Astrocyte (in vitro differentiated cells and primary cell): Measurements from ENCODE around the gene NRDC. TPM values are rescaled to one million over a fixed set of nuclear protein-coding genes. Genes with fewer than 3 reads are reported as not detected.

ENCODE experiments used
- DNase-seq: peaks from one replicate; pipeline ENCODE4 v3.0.0-alpha.2; 2010; ENCODE audit warnings: low read depth
- FAIRE-seq: peaks from 2 replicates; lab custom pipeline; 2011; peaks lifted over from hg19 to GRCh38; lab: Jason Lieb, UNC
- H2AFZ ChIP-seq: 2 replicates; pipeline ENCODE4 v1.6.0; 2012; ENCODE audit warnings: low read depth, low read length, inconsistent platforms
- H3K27ac ChIP-seq: 2 replicates; pipeline ENCODE4 v1.5.1; 2011; ENCODE audit warnings: low read depth, low read length, inconsistent platforms
- H3K27me3 ChIP-seq: 2 replicates; pipeline ENCODE4 v1.6.0; 2011; ENCODE audit warnings: low read length, inconsistent platforms; ENCODE audit not compliant: insufficient read depth
- H3K36me3 ChIP-seq: 2 replicates; pipeline ENCODE4 v1.5.1; 2011; ENCODE audit warnings: low read length, inconsistent platforms; ENCODE audit not compliant: insufficient read depth
- H3K4me1 ChIP-seq: 2 replicates; pipeline ENCODE4 v1.5.1; 2011; ENCODE audit warnings: low read length, inconsistent platforms; ENCODE audit not compliant: insufficient read depth
- H3K4me2 ChIP-seq: 2 replicates; pipeline ENCODE4 v1.6.0; 2012; ENCODE audit warnings: low read length, inconsistent platforms
- H3K4me3 ChIP-seq: 2 replicates; pipeline ENCODE4 v1.5.1; 2011; ENCODE audit warnings: low read depth, mild to moderate bottlenecking, low read length, inconsistent platforms; ENCODE audit not compliant: insufficient read depth
- H3K79me2 ChIP-seq: 2 replicates; pipeline ENCODE4 v1.6.0; 2012; ENCODE audit warnings: mild to moderate bottlenecking, low read length, inconsistent platforms; ENCODE audit not compliant: insufficient read depth
- H3K9ac ChIP-seq: 2 replicates; pipeline ENCODE4 v1.6.0; 2012; ENCODE audit warnings: mild to moderate bottlenecking, low read length, inconsistent platforms
- H3K9me3 ChIP-seq: 2 replicates; pipeline ENCODE4 v1.5.1; 2012; ENCODE audit warnings: low read depth, mild to moderate bottlenecking, low read length, inconsistent platforms; ENCODE audit not compliant: insufficient read depth
- H4K20me1 ChIP-seq: 2 replicates; pipeline ENCODE4 v1.6.0; 2012; ENCODE audit warnings: low read length, inconsistent platforms; ENCODE audit not compliant: insufficient read depth
- H3K27ac Mint-ChIP-seq: one replicate; pipeline ENCODE4 v1.8.0; 2021; ENCODE audit warnings: mild to moderate bottlenecking, mixed read lengths; ENCODE audit not compliant: unreplicated experiment
- H3K27me3 Mint-ChIP-seq: one replicate; pipeline ENCODE4 v1.8.0; 2021; ENCODE audit warnings: low read depth, mixed read lengths; ENCODE audit not compliant: unreplicated experiment
- H3K36me3 Mint-ChIP-seq: one replicate; pipeline ENCODE4 v1.8.0; 2021; ENCODE audit warnings: low read depth, mixed read lengths; ENCODE audit not compliant: unreplicated experiment
- H3K4me1 Mint-ChIP-seq: one replicate; pipeline ENCODE4 v1.8.0; 2021; ENCODE audit warnings: low read depth, mixed read lengths; ENCODE audit not compliant: unreplicated experiment
- H3K4me3 Mint-ChIP-seq: one replicate; pipeline ENCODE4 v1.8.0; 2021; ENCODE audit warnings: mild to moderate bottlenecking, moderate library complexity, mixed read lengths; ENCODE audit not compliant: unreplicated experiment
- H3K9me3 Mint-ChIP-seq: one replicate; pipeline ENCODE4 v1.8.0; 2021; ENCODE audit warnings: mild to moderate bottlenecking, mixed read lengths; ENCODE audit not compliant: unreplicated experiment
- EZH2 ChIP-seq: IDR thresholded peaks from 2 replicates; pipeline ENCODE4 v1.6.1; 2012; ENCODE audit warnings: mild to moderate bottlenecking, low read length, inconsistent platforms; ENCODE audit not compliant: insufficient read depth
- total RNA-seq: library from RNA; stranded (reverse); gene quantifications from 2 replicates; pipeline ENCODE4 v1.2.1, GENCODE V29; 2021
- TF ChIP-seq, protein P1 (sequence below): IDR thresholded peaks from 2 replicates; pipeline ENCODE4 v1.5.1; 2011; ENCODE audit warnings: low read depth, mild to moderate bottlenecking, inconsistent platforms, low read length, moderate library complexity; ENCODE audit not compliant: insufficient read depth

Gene NRDC
- total RNA-seq, 1 donor from 2014 or later = 170 TPM

- Histone ChIP-seq H3K9me3 (no peaks in the 10 kb centered on the region), H3K4me3 (no peak overlapping the region), H3K27me3 (no peaks in the 10 kb centered on the region), H3K27ac (no peak overlapping the region), H3K9ac (no peak overlapping the region), H3K4me1 (no peaks in the 10 kb centered on the region), H2AFZ (no peak overlapping the region), H3K4me2 (no peak overlapping the region), H4K20me1 (no peaks in the 10 kb centered on the region), H3K36me3 (peaks cover 24% of the 10 kb centered on the region), H3K79me2 (no peaks in the 10 kb centered on the region)
- Mint-ChIP-seq H3K27me3 (no peaks in the 10 kb centered on the region), H3K4me3 (no peak overlapping the region), H3K9me3 (no peaks in the 10 kb centered on the region), H3K36me3 (peaks cover 20% of the 10 kb centered on the region), H3K27ac (no peak overlapping the region), H3K4me1 (peaks cover 13% of the 10 kb centered on the region)
- FAIRE-seq (no peak), DNase-seq (no peak)
- no peak for TF ChIP-seq EZH2
- TF ChIP-seq, protein P1, sequence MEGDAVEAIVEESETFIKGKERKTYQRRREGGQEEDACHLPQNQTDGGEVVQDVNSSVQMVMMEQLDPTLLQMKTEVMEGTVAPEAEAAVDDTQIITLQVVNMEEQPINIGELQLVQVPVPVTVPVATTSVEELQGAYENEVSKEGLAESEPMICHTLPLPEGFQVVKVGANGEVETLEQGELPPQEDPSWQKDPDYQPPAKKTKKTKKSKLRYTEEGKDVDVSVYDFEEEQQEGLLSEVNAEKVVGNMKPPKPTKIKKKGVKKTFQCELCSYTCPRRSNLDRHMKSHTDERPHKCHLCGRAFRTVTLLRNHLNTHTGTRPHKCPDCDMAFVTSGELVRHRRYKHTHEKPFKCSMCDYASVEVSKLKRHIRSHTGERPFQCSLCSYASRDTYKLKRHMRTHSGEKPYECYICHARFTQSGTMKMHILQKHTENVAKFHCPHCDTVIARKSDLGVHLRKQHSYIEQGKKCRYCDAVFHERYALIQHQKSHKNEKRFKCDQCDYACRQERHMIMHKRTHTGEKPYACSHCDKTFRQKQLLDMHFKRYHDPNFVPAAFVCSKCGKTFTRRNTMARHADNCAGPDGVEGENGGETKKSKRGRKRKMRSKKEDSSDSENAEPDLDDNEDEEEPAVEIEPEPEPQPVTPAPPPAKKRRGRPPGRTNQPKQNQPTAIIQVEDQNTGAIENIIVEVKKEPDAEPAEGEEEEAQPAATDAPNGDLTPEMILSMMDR = no peak
Observed at GRCh38 chr1:51752073-51752948, 126.2 kb downstream of the NRDC start.

- H3K4me3 Mint-ChIP-seq = no peak overlapping the region
- no peak for DNase-seq
- H3K4me3 ChIP-seq = no peak overlapping the region
- H3K36me3 ChIP-seq = peaks cover 21% of the 10 kb centered on the region
- no peaks in the 10 kb centered on the region for H3K27me3 ChIP-seq
- FAIRE-seq = no peak
- H3K36me3 Mint-ChIP-seq = peaks cover 18% of the 10 kb centered on the region
- H3K9ac ChIP-seq = no peak overlapping the region
- H3K27ac ChIP-seq = no peak overlapping the region
- H3K27ac Mint-ChIP-seq = no peak overlapping the region
- no peaks in the 10 kb centered on the region for H3K4me1 ChIP-seq
- no peaks in the 10 kb centered on the region for H3K9me3 ChIP-seq
- H3K9me3 Mint-ChIP-seq = no peaks in the 10 kb centered on the region
- no peak overlapping the region for H3K4me2 ChIP-seq
- no peak for TF ChIP-seq EZH2
- TF ChIP-seq, protein P1 = no peak
- peaks cover 6% of the 10 kb centered on the region for H3K4me1 Mint-ChIP-seq
- no peaks in the 10 kb centered on the region for H3K27me3 Mint-ChIP-seq
- H3K79me2 ChIP-seq = no peaks in the 10 kb centered on the region
- H4K20me1 ChIP-seq = no peaks in the 10 kb centered on the region
- H2AFZ ChIP-seq = no peak overlapping the region
Observed at GRCh38 chr1:51750729-51751128, 127.8 kb downstream of the NRDC start.

GRCh38 chr1:51750218-51750617 is 128.3 kb downstream of the NRDC start:
- no peak overlapping the region for H2AFZ ChIP-seq
- H3K4me1 Mint-ChIP-seq = peaks cover 6% of the 10 kb centered on the region
- H3K27ac ChIP-seq = no peak overlapping the region
- peaks cover 19% of the 10 kb centered on the region for H3K36me3 ChIP-seq
- H3K27me3 ChIP-seq = no peaks in the 10 kb centered on the region
- no peak overlapping the region for H3K4me3 Mint-ChIP-seq
- no peak overlapping the region for H3K4me3 ChIP-seq
- no peaks in the 10 kb centered on the region for H3K9me3 Mint-ChIP-seq
- H3K36me3 Mint-ChIP-seq = peaks cover 13% of the 10 kb centered on the region
- no peak overlapping the region for H3K27ac Mint-ChIP-seq
- H4K20me1 ChIP-seq = no peaks in the 10 kb centered on the region
- H3K9me3 ChIP-seq = no peaks in the 10 kb centered on the region
- FAIRE-seq (no peak), DNase-seq (peak; percentile 29)
- no peaks in the 10 kb centered on the region for H3K27me3 Mint-ChIP-seq
- H3K9ac ChIP-seq = no peak overlapping the region
- no peak overlapping the region for H3K4me2 ChIP-seq
- TF ChIP-seq EZH2 = no peak
- no peaks in the 10 kb centered on the region for H3K4me1 ChIP-seq
- H3K79me2 ChIP-seq = no peaks in the 10 kb centered on the region
